ENCODE results near the gene ASPSCR1.

Gene ASPSCR1

DNA sequence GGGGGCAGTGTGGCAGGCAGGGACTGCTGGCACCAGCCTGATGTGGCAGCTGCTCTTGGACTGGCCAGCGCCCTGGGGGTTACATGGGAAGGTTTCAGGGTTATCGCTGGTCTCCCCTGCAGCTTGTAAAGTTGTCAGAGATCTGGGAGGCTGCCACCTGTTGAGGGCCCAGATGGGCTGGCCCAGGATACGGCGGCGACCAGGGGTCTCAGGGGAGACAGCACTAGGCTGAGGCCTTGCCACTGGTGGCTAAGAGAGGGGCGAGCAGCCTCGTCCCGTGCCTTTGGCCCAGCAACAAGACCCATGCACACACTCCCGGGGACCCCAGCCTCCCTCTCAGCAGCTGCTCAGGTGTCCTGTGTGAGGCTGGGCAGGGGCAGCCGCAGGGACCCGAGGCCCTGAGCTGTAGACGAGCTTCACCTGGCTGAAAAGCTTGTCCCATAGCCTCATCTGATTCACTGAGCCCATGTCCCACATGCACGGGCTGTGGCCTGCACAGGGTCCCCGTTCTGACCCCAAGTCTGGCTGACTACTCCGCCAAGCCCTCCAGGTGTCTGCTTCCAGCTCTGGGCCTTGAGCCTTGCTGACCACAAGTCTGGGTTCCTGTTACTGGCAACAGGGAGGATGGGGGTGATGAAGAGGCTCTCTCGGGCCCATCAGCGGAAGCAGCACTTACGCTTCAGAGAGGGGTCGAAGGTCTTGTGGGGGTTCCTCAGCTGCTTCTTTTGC lies 82.0 kb downstream of the ASPSCR1 start:
- DNase-seq = no peak

GRCh38 chr17:82060001-82060380 lies 82.6 kb downstream of the ASPSCR1 start:
- no peak for DNase-seq

DNA sequence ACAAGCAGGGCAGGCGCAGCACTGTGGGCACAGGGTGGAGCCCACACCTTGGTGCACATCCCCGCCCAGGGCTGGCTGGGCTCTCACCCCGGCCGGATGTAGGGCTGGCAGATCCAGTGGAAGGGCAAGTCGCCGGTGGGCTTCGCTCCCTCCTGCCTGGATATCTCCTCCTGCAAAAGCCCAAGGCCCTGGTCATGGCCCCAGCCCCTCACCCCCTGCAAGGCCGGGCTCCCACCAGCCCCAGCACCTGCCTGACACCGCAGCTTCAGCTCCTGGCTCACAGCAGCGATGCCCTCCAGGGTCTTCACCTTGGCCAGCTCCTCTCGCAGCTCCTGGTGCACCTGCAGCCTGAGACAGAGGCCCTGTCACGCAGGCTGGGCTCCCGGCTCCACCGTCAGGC lies 83.2 kb downstream of the ASPSCR1 start:
- no peak for DNase-seq

DNA sequence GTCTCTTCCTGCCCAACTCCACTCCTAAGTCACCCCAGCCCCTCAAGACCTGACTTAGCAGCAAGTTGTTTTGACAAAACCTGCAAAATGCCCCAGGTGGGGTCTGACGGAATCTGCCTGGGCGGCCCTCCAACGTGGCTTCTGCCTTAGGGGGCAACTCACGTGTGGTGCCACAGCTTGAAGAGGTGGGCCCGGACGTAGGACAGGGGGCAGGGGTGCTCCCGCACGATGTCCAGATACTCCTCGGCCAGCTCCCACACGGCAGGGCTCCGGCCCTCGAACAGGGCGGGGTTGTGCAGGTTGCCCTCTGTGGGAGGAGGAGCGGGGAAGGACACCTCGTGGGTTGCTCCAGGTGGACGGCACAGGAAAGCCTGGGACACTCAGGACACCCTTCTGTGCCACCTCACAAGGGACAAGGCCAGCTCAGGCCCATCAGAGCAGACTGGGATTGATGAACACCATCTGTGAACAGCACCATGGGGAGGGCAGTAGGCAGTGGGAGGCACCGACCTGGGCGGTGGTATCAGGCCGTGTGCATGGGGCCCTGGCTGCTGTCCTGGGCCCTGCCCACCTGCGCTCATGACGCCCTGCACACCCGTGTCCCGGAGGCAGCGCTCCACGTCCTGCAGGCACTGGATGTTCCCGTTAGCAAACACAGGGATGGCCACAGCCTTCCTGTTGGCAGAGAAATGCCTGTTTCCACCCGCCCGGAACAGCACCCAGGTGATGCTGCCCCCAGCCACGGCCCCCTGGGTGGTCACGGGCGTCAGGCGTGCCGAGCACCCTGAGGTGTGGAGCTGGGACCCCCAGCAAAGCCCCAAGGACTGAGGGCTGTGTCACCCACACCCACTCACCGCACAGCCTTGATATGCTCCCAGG lies 83.9 kb downstream of the ASPSCR1 start:
- no peak for DNase-seq

DNA sequence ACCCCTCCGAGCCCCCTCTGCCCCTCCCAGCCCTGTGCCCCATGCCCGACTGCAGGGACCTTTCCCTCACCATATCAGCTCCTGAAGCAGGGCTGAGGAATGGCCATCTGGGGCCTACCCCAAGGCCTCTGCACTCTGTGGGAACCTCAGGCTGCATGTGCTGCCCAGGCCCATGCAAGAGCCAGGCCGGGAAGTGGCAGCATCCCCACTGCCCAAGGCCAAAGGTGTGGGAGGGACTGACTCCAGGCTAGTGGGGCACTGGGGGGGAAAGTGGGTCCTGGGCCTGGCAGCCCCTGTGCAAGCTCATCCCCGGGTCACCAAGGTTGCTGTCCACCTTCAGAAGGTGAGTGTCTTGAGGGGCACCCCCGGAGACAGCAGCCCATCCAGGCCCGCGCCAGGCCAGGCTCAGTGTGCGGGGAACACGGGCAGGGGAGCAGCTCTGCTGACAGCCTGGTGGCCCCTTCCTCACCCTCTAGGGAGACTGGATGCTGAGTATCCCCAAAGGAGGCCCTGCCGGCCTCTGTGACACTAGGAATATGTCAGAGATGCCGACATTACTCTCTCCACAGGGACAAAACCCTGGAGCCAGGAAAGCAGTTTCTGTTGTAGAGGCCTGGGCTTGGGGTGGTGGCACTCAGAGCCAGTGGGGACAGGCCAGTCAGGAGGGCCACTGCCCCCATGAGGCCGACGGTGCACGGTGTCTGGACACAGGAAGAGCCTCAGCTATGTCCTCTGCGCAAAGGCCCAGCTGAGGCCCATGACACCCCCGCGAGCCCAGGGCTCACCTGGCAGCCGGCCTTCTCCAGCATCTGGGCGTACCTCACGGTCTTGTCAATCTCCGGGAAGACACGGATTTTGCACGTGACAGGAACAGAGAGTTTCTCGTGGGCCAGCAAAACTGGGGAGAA lies 84.9 kb downstream of the ASPSCR1 start:
- DNase-seq = no peak

DNA sequence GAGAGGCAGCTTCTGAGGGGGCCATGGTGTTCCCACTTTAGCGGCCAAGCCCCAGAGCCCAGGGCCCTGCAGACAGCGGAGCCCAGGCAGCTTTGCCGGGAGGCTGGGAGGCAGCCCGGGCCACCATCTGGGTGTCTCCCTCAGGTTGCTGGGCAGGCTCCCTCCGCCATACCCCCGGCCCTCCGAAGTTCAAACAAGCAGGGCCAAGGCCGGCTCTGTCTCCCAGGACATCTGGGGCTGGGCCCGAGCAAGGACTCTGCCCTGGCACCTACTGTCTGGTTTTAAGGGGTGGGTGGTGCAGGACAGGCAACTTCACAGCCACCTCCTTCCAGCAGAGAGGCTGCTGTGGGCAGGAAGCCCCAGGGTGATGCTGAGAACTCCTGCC lies 85.5 kb downstream of the ASPSCR1 start:
- no peak for DNase-seq

- DNase-seq = no peak
Measured at GRCh38 chr17:82063424-82064415, 86.3 kb downstream of the ASPSCR1 start.

DNA sequence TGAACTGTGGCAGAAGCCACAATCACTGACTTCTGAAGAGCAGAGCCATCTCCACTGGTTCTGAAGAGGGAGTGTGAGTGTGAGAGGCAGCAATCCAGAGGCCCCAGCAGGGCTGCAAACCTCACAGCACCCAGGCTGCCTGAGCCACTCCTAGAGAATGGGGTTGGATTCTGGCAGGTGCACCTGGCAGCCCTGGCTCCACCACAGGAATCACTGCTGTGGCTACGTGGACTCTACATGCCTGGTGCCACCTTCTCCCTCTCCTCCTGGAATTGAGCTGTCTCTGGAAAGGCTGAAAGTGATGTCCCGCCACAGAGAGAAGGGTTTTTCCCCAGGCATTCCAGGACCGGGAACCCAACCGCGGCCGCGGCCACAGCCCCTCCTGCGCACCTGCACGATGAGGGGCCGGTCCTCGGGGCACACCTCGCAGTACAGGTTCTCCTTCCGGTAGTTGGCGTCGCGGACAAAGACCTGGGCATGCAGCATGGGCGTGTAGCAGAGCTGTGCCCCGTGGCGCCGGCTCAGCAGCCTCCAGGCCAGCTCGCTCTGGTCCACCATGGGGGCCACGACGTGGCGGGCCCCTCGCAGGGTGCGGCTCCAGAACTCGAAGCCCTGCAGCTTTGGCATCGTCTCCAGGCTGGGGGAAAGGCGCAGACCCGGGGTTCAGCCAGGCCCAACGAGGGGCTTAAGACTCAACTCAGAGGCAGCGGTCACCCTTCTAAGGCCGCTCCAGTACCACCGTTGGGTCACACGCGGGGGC lies 87.2 kb downstream of the ASPSCR1 start:
- no peak for DNase-seq

DNA sequence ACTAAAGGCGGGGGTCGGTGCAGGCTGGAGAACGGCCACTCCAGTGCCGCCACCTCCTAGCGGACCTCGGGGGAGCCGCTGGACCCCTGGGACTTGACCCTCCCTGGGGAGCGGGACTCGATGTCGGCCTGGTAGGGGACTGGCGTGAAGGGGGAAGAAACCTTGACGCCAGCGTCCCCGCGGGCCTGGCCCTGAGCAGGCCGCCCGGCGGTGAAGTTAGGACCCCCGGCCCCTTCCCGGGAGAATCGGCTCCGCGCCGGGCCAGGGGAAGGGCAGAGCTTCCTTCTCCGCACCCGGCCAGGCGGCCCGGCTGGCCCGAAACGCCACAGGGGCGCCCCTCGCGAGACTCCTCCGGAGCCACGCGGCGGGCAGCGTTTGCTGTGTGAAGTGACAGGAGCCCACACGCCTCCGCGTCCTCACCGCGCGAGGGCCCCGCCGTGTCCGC lies 87.8 kb downstream of the ASPSCR1 start:
- DNase-seq = no peak

- no peak for DNase-seq
Measured at GRCh38 chr17:82065638-82066303, 88.3 kb downstream of the ASPSCR1 start, which contains the start of gene DUS1L. DUS1L (minus strand) TSS chr17:82065804; CDS start chr17:82065059, 745 bp downstream.
